Loucy (cell line): ENCODE measurements around the gene KRT3.

Experiments used
- CTCF ChIP-seq: fragments of 200-600 bp; sonication (generic); conservative IDR thresholded peaks from 2 replicates; pipeline ENCODE4 v1.5.1; 2014; ENCODE audit warnings: mild to moderate bottlenecking, antibody characterized with exemption, low read length
- EZH2phosphoT487 ChIP-seq: fragments of 200-600 bp; IDR thresholded peaks from 2 replicates; pipeline ENCODE4 v1.6.1; 2018; ENCODE audit warnings: antibody characterized with exemption, mild to moderate bottlenecking, moderate library complexity, borderline replicate concordance

DNA sequence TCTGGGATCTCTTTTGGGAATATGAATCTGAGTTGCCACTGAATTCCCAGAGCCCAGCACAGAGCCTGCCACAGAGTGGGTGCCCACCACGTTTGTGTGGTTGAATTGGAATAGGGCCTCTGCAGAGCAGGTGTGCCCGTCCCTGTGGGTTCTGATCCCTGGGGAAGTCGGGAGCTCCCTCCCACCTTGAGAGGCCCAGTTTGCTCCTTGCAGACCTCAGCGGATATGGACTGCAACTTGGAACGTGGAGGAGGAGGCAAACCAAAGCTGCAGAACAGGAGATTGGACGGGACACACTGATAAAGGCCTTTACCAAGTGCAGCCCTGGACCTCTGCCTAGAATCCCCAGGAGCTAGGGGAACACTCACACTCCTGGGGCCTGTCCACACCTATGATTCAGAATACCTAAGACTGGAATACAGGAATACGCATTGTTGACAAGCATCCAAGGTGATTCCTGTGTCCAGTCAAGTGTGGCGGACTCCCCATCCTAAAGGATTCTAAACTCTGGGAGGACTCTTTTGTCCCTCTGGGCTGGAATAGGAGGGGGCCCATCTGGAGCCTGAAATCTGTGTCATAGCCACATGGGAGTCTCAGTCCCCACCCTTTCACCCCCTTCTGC lies 21.2 kb downstream of the KRT3 start:
- no peak for TF ChIP-seq CTCF
- no peak for TF ChIP-seq EZH2phosphoT487
